Osteocyte (in vitro differentiated cells): ENCODE results near the gene METRN. TPM values are rescaled to one million over a fixed set of nuclear protein-coding genes. Genes with fewer than 3 reads are reported as not detected.

Experiments
- DNase-seq: peaks from one replicate; pipeline ENCODE4 v3.0.0; 2021; ENCODE audit warnings: mixed read lengths; ENCODE audit not compliant: unreplicated experiment; ENCODE audit errors: extremely low spot score
- H3K27ac Mint-ChIP-seq: one replicate; pipeline ENCODE4 v1.8.0; 2021; ENCODE audit warnings: mild to moderate bottlenecking, mixed read lengths; ENCODE audit not compliant: unreplicated experiment
- H3K27me3 Mint-ChIP-seq: one replicate; pipeline ENCODE4 v1.8.0; 2021; ENCODE audit warnings: mixed read lengths; ENCODE audit not compliant: unreplicated experiment
- H3K36me3 Mint-ChIP-seq: one replicate; pipeline ENCODE4 v1.8.0; 2021; ENCODE audit warnings: mixed read lengths; ENCODE audit not compliant: unreplicated experiment
- H3K4me1 Mint-ChIP-seq: one replicate; pipeline ENCODE4 v1.8.0; 2021; ENCODE audit warnings: mixed read lengths; ENCODE audit not compliant: unreplicated experiment
- H3K4me3 Mint-ChIP-seq: one replicate; pipeline ENCODE4 v1.8.0; 2021; ENCODE audit warnings: mild to moderate bottlenecking, moderate library complexity, mixed read lengths; ENCODE audit not compliant: unreplicated experiment
- H3K9me3 Mint-ChIP-seq: one replicate; pipeline ENCODE4 v1.8.0; 2021; ENCODE audit warnings: mixed read lengths; ENCODE audit not compliant: unreplicated experiment
- CTCF ChIP-seq: fragments of 200-600 bp; sonication (generic); IDR thresholded peaks from 2 replicates; pipeline ENCODE4 v1.5.0; 2021; ENCODE audit warnings: antibody characterized with exemption, mild to moderate bottlenecking, moderate library complexity
- total RNA-seq: library from RNA; stranded (reverse); gene quantifications from 2 replicates; pipeline ENCODE4 v1.2.1, GENCODE V29; 2021

Gene METRN
- total RNA-seq, 1 donor from 2014 or later, result 49.7 TPM

- Mint-ChIP-seq H3K4me3 (peak within 1 kb of the TSS; percentile 47), H3K27ac (no peak within 1 kb of the TSS), H3K4me1 (peaks cover 20% of the 10 kb centered on the region), H3K27me3 (peaks cover 44% of the 10 kb centered on the region), H3K36me3 (no peaks in the 10 kb centered on the region), H3K9me3 (no peaks in the 10 kb centered on the region)
- no peak for DNase-seq
- TF ChIP-seq CTCF, result no peak
Measured at GRCh38 chr16:705431-706188, 9.3 kb upstream of the METRN start, which contains the start of gene FBXL16. FBXL16 (minus strand) TSS chr16:705801; CDS start chr16:697405, 8,396 bp downstream.

- peak overlapping the region; percentile 47 for H3K4me3 Mint-ChIP-seq
- no peak for DNase-seq
- H3K36me3 Mint-ChIP-seq, result no peaks in the 10 kb centered on the region
- TF ChIP-seq CTCF, result no peak
- H3K27ac Mint-ChIP-seq, result no peak overlapping the region
- H3K27me3 Mint-ChIP-seq, result peaks cover 41% of the 10 kb centered on the region
- peaks cover 24% of the 10 kb centered on the region for H3K4me1 Mint-ChIP-seq
- no peaks in the 10 kb centered on the region for H3K9me3 Mint-ChIP-seq
Measured at GRCh38 chr16:706189-707061, 8.5 kb upstream of the METRN start.

- Mint-ChIP-seq H3K27me3 (peaks cover 35% of the 10 kb centered on the region), H3K36me3 (no peaks in the 10 kb centered on the region), H3K27ac (no peak overlapping the region), H3K9me3 (no peaks in the 10 kb centered on the region), H3K4me3 (no peak overlapping the region), H3K4me1 (peaks cover 27% of the 10 kb centered on the region)
- no peak for DNase-seq
- TF ChIP-seq CTCF, result no peak
Measured at GRCh38 chr16:707062-707538, 7.8 kb upstream of the METRN start.

- Mint-ChIP-seq H3K9me3 (no peaks in the 10 kb centered on the region), H3K27me3 (peaks cover 28% of the 10 kb centered on the region), H3K4me3 (no peak overlapping the region), H3K4me1 (peaks cover 32% of the 10 kb centered on the region), H3K36me3 (no peaks in the 10 kb centered on the region), H3K27ac (no peak overlapping the region)
- TF ChIP-seq CTCF, result no peak
- DNase-seq, result no peak
Measured at GRCh38 chr16:708019-708418, 6.9 kb upstream of the METRN start.

- Mint-ChIP-seq H3K4me1 (peaks cover 36% of the 10 kb centered on the region), H3K27me3 (peaks cover 24% of the 10 kb centered on the region), H3K9me3 (no peaks in the 10 kb centered on the region), H3K4me3 (no peak overlapping the region), H3K27ac (no peak overlapping the region), H3K36me3 (no peaks in the 10 kb centered on the region)
- DNase-seq, result no peak
- no peak for TF ChIP-seq CTCF
Measured at GRCh38 chr16:708959-709358, 6.0 kb upstream of the METRN start.
